Measurements from ENCODE around the gene DNAJC3.

DNAJC3 gene

DNA sequence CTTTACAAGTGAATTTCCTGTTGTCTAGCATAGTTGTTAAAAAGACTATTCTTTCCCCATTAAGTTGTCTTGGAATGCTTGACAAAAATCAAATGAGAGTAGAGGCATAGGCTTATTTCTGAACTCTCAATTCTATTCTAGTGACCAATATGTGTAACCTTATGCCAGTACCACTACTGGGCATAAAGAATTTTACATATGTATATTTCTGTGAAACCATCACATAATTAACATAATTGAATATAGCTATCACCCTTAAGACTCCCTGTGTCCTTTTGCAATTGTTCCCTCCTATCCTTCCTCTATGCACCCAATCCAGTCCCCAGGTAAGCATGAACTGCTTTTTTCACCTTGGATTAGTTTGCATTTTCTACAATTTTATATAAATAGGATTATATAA lies 165.0 kb downstream of the DNAJC3 start:
- DNase-seq (ENCODE audit: low read depth in 2 of 2), result no peak

DNA sequence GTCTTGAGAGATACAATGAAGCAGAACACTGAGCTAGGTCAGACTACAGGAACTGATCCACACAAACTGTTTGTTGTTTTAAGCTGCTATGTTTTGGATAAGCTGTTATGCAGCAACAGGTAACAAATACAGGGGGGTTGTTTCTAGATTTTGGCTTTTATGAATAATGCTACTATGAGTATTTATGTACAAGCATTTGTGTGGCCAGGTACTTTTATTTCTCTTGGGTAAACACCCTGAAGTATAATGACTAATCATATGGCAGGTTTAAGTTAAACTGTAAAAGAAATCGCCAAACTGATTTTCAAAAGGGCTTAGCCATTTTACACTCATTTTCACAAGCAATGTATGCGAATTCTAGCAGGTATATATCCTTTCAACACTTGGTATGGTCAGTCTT lies 166.0 kb downstream of the DNAJC3 start:
- DNase-seq (ENCODE audit: low read depth in 2 of 2), result no peak
